ENCODE results near the gene CENPP. TPM values are rescaled to one million over a fixed set of nuclear protein-coding genes. Genes with fewer than 3 reads are reported as not detected.

CENPP gene
- total RNA-seq, 4 donors from 2014 or later, result 2.9 to 8.3 (median 4.9) TPM

- Histone ChIP-seq H3K9me3 (no peaks in the 10 kb centered on the region), H3K4me3 (no peak overlapping the region), H3K36me3 (peaks cover 0 to 37% of the 10 kb centered on the region in 2 donors), H3K27me3 (no peaks in the 10 kb centered on the region), H3K27ac (no peak overlapping the region), H3K4me1 (peaks cover 0 to 22% (median 0%) of the 10 kb centered on the region in 3 donors)
- ATAC-seq, result no peak
- TF ChIP-seq POLR2AphosphoS5 (IDR thresholded peaks at IDR 0.05), result no peak
- TF ChIP-seq CTCF (IDR thresholded peaks at IDR 0.05), result no peak
- no peak for TF ChIP-seq POLR2A (IDR thresholded peaks at IDR 0.05)
- TF ChIP-seq EP300 (IDR thresholded peaks at IDR 0.05), result no peak
- 94% methylated on average over 2 of the region's 4 CpGs; no CpG with 5 or more reads in 1 of the 2 donors for WGBS, 2 donors (ENCODE audit: low coverage in 1 of 2)
Measured at GRCh38 chr9:92661743-92662142, 336.0 kb downstream of the CENPP start.

GRCh38 chr9:92663126-92663525 lies 337.4 kb downstream of the CENPP start:
- Histone ChIP-seq H3K4me3 (no peak overlapping the region), H3K36me3 (peaks cover 0 to 28% of the 10 kb centered on the region in 2 donors), H3K27me3 (no peaks in the 10 kb centered on the region), H3K27ac (no peak overlapping the region), H3K9me3 (no peaks in the 10 kb centered on the region), H3K4me1 (peaks cover 0 to 33% (median 0%) of the 10 kb centered on the region in 3 donors)
- no peak for TF ChIP-seq CTCF (IDR thresholded peaks at IDR 0.05)
- no peak for TF ChIP-seq POLR2AphosphoS5 (IDR thresholded peaks at IDR 0.05)
- no peak for TF ChIP-seq EP300 (IDR thresholded peaks at IDR 0.05)
- no peak for TF ChIP-seq POLR2A (IDR thresholded peaks at IDR 0.05)
- no peak for ATAC-seq
- 95 to 96% methylated on average over 3 of the region's 3 CpGs for WGBS, 2 donors (ENCODE audit: low coverage in 1 of 2)

GRCh38 chr9:92663951-92664350 lies 338.2 kb downstream of the CENPP start:
- Histone ChIP-seq H3K4me1 (peaks cover 0 to 41% (median 8%) of the 10 kb centered on the region in 3 donors), H3K4me3 (no peak overlapping the region), H3K27ac (no peak overlapping the region), H3K27me3 (no peaks in the 10 kb centered on the region), H3K9me3 (no peaks in the 10 kb centered on the region), H3K36me3 (peaks cover 0 to 22% of the 10 kb centered on the region in 2 donors)
- WGBS, 2 donors (ENCODE audit: low coverage in 1 of 2), result no CpG with 5 or more reads among the region's 10 CpGs
- no peak for ATAC-seq
- TF ChIP-seq CTCF (IDR thresholded peaks at IDR 0.05), result no peak
- no peak for TF ChIP-seq POLR2AphosphoS5 (IDR thresholded peaks at IDR 0.05)
- TF ChIP-seq POLR2A (IDR thresholded peaks at IDR 0.05), result no peak
- no peak for TF ChIP-seq EP300 (IDR thresholded peaks at IDR 0.05)

- Histone ChIP-seq H3K4me3 (no peak overlapping the region), H3K36me3 (peaks cover 0 to 22% of the 10 kb centered on the region in 2 donors), H3K4me1 (peaks cover 0 to 47% (median 12%) of the 10 kb centered on the region in 3 donors), H3K27ac (no peak overlapping the region), H3K27me3 (no peaks in the 10 kb centered on the region), H3K9me3 (no peaks in the 10 kb centered on the region)
- TF ChIP-seq CTCF (IDR thresholded peaks at IDR 0.05), result no peak
- TF ChIP-seq POLR2AphosphoS5 (IDR thresholded peaks at IDR 0.05), result no peak
- no peak for TF ChIP-seq EP300 (IDR thresholded peaks at IDR 0.05)
- no peak for TF ChIP-seq POLR2A (IDR thresholded peaks at IDR 0.05)
- WGBS, 2 donors (ENCODE audit: low coverage in 1 of 2), result 45 to 60% methylated on average over 3 to 4 of the region's 13 CpGs
- no peak for ATAC-seq
Measured at GRCh38 chr9:92664394-92665152, 338.8 kb downstream of the CENPP start.

- Histone ChIP-seq H3K27me3 (no peaks in the 10 kb centered on the region), H3K4me1 (peaks cover 0 to 51% (median 12%) of the 10 kb centered on the region in 3 donors), H3K4me3 (no peak overlapping the region), H3K27ac (no peak overlapping the region), H3K36me3 (peaks cover 0 to 22% of the 10 kb centered on the region in 2 donors), H3K9me3 (no peaks in the 10 kb centered on the region)
- WGBS, 2 donors (ENCODE audit: low coverage in 1 of 2), result 96 to 100% methylated on average over 2 of the region's 3 CpGs
- TF ChIP-seq EP300 (IDR thresholded peaks at IDR 0.05) (no peak), POLR2A (IDR thresholded peaks at IDR 0.05) (no peak), POLR2AphosphoS5 (IDR thresholded peaks at IDR 0.05) (no peak), CTCF (IDR thresholded peaks at IDR 0.05) (no peak)
- ATAC-seq, result no peak
Measured at GRCh38 chr9:92665836-92666235, 340.1 kb downstream of the CENPP start.

Measured in gastroesophageal sphincter (tissue), 4 donors.